Measurements from ENCODE around the gene NPAS1.

GRCh38 chr19:47006496-47006895 lies 13.1 kb upstream of the NPAS1 start:
- TF ChIP-seq TARDBP (IDR thresholded peaks at IDR 0.05) (no peak), BHLHE40 (IDR thresholded peaks at IDR 0.05; ENCODE audit: borderline replicate concordance) (no peak), FOXA1 (IDR thresholded peaks at IDR 0.05) (no peak), SUZ12 (IDR thresholded peaks at IDR 0.05) (no peak), FOXK2 (IDR thresholded peaks at IDR 0.05) (no peak), NFRKB (IDR thresholded peaks at IDR 0.05) (no peak), HDGF (IDR thresholded peaks at IDR 0.05; ENCODE audit: borderline replicate concordance) (no peak), LEF1 (IDR thresholded peaks at IDR 0.05; ENCODE audit: borderline replicate concordance) (no peak), SP1 (IDR thresholded peaks at IDR 0.05) (no peak), L3MBTL2 (conservative IDR thresholded peaks at IDR 0.05) (no peak), FOXM1 (IDR thresholded peaks at IDR 0.05; ENCODE audit: borderline replicate concordance) (no peak)
- TF ChIP-seq, protein P1, sequence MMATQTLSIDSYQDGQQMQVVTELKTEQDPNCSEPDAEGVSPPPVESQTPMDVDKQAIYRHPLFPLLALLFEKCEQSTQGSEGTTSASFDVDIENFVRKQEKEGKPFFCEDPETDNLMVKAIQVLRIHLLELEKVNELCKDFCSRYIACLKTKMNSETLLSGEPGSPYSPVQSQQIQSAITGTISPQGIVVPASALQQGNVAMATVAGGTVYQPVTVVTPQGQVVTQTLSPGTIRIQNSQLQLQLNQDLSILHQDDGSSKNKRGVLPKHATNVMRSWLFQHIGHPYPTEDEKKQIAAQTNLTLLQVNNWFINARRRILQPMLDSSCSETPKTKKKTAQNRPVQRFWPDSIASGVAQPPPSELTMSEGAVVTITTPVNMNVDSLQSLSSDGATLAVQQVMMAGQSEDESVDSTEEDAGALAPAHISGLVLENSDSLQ (IDR thresholded peaks at IDR 0.05): no peak
